K562 (cell line): Measurements from ENCODE around the gene PNPLA2. TPM values are rescaled to one million over a fixed set of nuclear protein-coding genes. Genes with fewer than 3 reads are reported as not detected.

Source experiments
- ATF7 ChIP-seq: fragments of 450-650 bp; IDR thresholded peaks from 2 replicates; pipeline ENCODE4 v1.7.1; 2014; ENCODE audit warnings: mild to moderate bottlenecking, moderate library complexity
- CSDE1 ChIP-seq, 2 experiments: fragments of 450-650 bp; IDR thresholded peaks; 2 replicates each; pipeline ENCODE4 v1.6.1; 2016; ENCODE audit warnings: mild to moderate bottlenecking in 1 of 2
- ELK3 ChIP-seq: fragments of 450-650 bp; formaldehyde crosslinking; IDR thresholded peaks from 2 replicates; pipeline ENCODE4 v1.4.0; 2020; ENCODE audit warnings: mild to moderate bottlenecking
- GATA2 ChIP-seq: sonication (generic); formaldehyde crosslinking; IDR thresholded peaks from 2 replicates; pipeline ENCODE4 v1.4.0; 2020; ENCODE audit warnings: mild to moderate bottlenecking, missing genetic modification reagents
- KAT8 ChIP-seq: fragments of 450-650 bp; IDR thresholded peaks from 2 replicates; pipeline ENCODE4 v1.6.1; 2016; ENCODE audit warnings: low read depth, mild to moderate bottlenecking
- L3MBTL2 ChIP-seq: fragments of 450-650 bp; IDR thresholded peaks from 2 replicates; pipeline ENCODE4 v1.6.1; 2016; ENCODE audit warnings: mild to moderate bottlenecking, moderate library complexity
- LCOR ChIP-seq: sonication (generic); formaldehyde crosslinking; IDR thresholded peaks from 2 replicates; pipeline ENCODE4 v1.8.0; 2022; ENCODE audit warnings: mild to moderate bottlenecking, missing genetic modification reagents
- MEIS2 ChIP-seq: fragments of 450-650 bp; IDR thresholded peaks from 2 replicates; pipeline ENCODE4 v1.6.1; 2014; ENCODE audit warnings: mild to moderate bottlenecking; ENCODE audit not compliant: partially characterized antibody
- MNT ChIP-seq, 2 experiments: fragments of 450-650 bp; conservative IDR thresholded peaks; 2 replicates each; pipeline ENCODE4 v1.6.1; 2017; ENCODE audit warnings: mild to moderate bottlenecking in 2 of 2, moderate library complexity in 2 of 2
- OTX1 ChIP-seq: fragments of 450-650 bp; formaldehyde crosslinking; IDR thresholded peaks from 2 replicates; pipeline ENCODE4 v1.4.0; 2022; ENCODE audit warnings: mild to moderate bottlenecking
- PKNOX1 ChIP-seq: fragments of 450-650 bp; IDR thresholded peaks from 2 replicates; pipeline ENCODE4 v1.6.1; 2016
- PRMT5 ChIP-seq: sonication (generic); formaldehyde crosslinking; IDR thresholded peaks from 2 replicates; pipeline ENCODE4 v1.5.0; 2020; ENCODE audit warnings: missing genetic modification reagents
- SRSF7 ChIP-seq: fragments of 200-400 bp; formaldehyde crosslinking; optimal IDR thresholded peaks from 2 replicates; pipeline ENCODE3; 2017; ENCODE audit warnings: mild to moderate bottlenecking, low read depth, low read length
- SUPT5H ChIP-seq: fragments of 450-650 bp; IDR thresholded peaks from 2 replicates; pipeline ENCODE4 v1.6.1; 2016
- TCF3 ChIP-seq: sonication (generic); formaldehyde crosslinking; IDR thresholded peaks from 2 replicates; pipeline ENCODE4 v1.4.0; 2020; ENCODE audit warnings: mild to moderate bottlenecking, missing genetic modification reagents
- ZBTB11 ChIP-seq, 3 experiments: fragments of 200-800 bp in 1 of 3; fragments of 250-450 bp in 1 of 3; fragments of 450-650 bp in 1 of 3; sonication (Bioruptor Pico) in 1 of 3; sonication (Bioruptor generic) in 1 of 3; formaldehyde crosslinking in 1 of 3; IDR thresholded peaks; 2 replicates each; pipeline versions ENCODE4 v1.6.1 to v1.8.0; 2016 to 2022; ENCODE audit warnings: mild to moderate bottlenecking in 2 of 3, missing genetic modification characterization in 2 of 3, missing compliant biosample characterization in 1 of 3, moderate library complexity in 1 of 3
- ZKSCAN8 ChIP-seq: fragments of 200-800 bp; sonication (Bioruptor generic); IDR thresholded peaks from 2 replicates; pipeline ENCODE4 v1.6.1; 2016; ENCODE audit warnings: missing genetic modification characterization, missing compliant biosample characterization
- ZNF277 ChIP-seq: fragments of 250-450 bp; sonication (Bioruptor Pico); IDR thresholded peaks from 2 replicates; pipeline ENCODE4 v1.8.0; 2022; ENCODE audit warnings: inconsistent platforms, mild to moderate bottlenecking, moderate library complexity, borderline replicate concordance
- ZNF282 ChIP-seq: sonication (generic); formaldehyde crosslinking; IDR thresholded peaks from 2 replicates; pipeline ENCODE4 v1.8.1; 2023; ENCODE audit warnings: missing genetic modification reagents
- ZNF589 ChIP-seq: fragments of 200-800 bp; sonication (Bioruptor generic); IDR thresholded peaks from 2 replicates; pipeline ENCODE4 v1.6.1; 2016; ENCODE audit warnings: low read depth, missing genetic modification characterization, missing compliant biosample characterization
- polyA plus RNA-seq, 8 experiments: library from polyadenylated mRNA; depleted of rRNA in 4 of 8; stranded (reverse) in 5 of 8; unstranded in 3 of 8; fragments of >200 nt; fragmentation: Nextera tagmentation in 2 of 8; fragmentation: Illumina TruSeq in 1 of 8; extraction: Ambion mirVana in 2 of 8; extraction: Trizol in 1 of 8; gene quantifications; 2 replicates each; pipeline versions ENCODE4 v1.2.1 to v1.2.3, GENCODE V29; 2011 to 2014; ENCODE audit warnings: inconsistent platforms in 1 of 8, missing spikeins in 1 of 8
- total RNA-seq, 7 experiments: library from RNA; depleted of rRNA in 6 of 7; stranded (reverse); fragments of >200 nt in 6 of 7; fragmentation: Illumina TruSeq in 2 of 7; extraction: Trizol in 2 of 7; gene quantifications; 2 replicates each; pipeline versions ENCODE4 v1.2.1 to v1.2.3, GENCODE V29; 2011 to 2021; ENCODE audit warnings: low replicate concordance in 1 of 7

Gene PNPLA2
- total and polyA plus RNA-seq, 9 of the 15 experiments (the other 6 are each of a cell fraction or from before 2014, with no cell fraction given) = 0.39 to 87.1 (median 8.4) TPM

- TF ChIP-seq ZNF277 = no peak
- 0 out of 6 replicates have a peak, but pooled peaks of 1 of the 3 experiments have one; percentile 26 for TF ChIP-seq ZBTB11 (CRISPR knock-in tag; IDR thresholded peaks at IDR 0.05)
- TF ChIP-seq PKNOX1 = peak; percentile 97
- TF ChIP-seq ZKSCAN8 (CRISPR knock-in tag) = no peak
- no peak for TF ChIP-seq KAT8
- no peak for TF ChIP-seq GATA2 (CRISPR knock-in tag)
- TF ChIP-seq ATF7 = peak; percentile 100
- TF ChIP-seq MEIS2 = peak; percentile 88
- TF ChIP-seq CSDE1 (IDR thresholded peaks at IDR 0.05) = no peak
- TF ChIP-seq SRSF7 = no peak
- TF ChIP-seq OTX1 (CRISPR knock-in tag) = no peak
- TF ChIP-seq ELK3 (CRISPR knock-in tag) = no peak
- peak; percentile 59 to 87 for TF ChIP-seq MNT (conservative IDR thresholded peaks at IDR 0.05)
- no peak for TF ChIP-seq LCOR
- TF ChIP-seq ZNF589 (CRISPR knock-in tag) = no peak
- peak; percentile 93 for TF ChIP-seq SUPT5H
- no peak for TF ChIP-seq TCF3 (CRISPR knock-in tag)
- TF ChIP-seq L3MBTL2 = peak; percentile 57
- TF ChIP-seq ZNF282 = no peak; the same call in 1 of the 2 replicates
- TF ChIP-seq PRMT5 = no peak
These were observed 23.8 kb downstream of the PNPLA2 start, which contains the start of the genes POLR2L and TSPAN4 (continued) for GRCh38 chr11:842370-843002.
